Fibroblast of gingiva (primary cell): ENCODE measurements around the gene SERINC5.
A peak's percentile ranks its signal among the peaks of the same experiment; 100 is the strongest.

ENCODE experiments used
- DNase-seq: peaks from one replicate; pipeline ENCODE4 v3.0.0-alpha.2; 2011; ENCODE audit warnings: low read depth

Gene SERINC5

DNA sequence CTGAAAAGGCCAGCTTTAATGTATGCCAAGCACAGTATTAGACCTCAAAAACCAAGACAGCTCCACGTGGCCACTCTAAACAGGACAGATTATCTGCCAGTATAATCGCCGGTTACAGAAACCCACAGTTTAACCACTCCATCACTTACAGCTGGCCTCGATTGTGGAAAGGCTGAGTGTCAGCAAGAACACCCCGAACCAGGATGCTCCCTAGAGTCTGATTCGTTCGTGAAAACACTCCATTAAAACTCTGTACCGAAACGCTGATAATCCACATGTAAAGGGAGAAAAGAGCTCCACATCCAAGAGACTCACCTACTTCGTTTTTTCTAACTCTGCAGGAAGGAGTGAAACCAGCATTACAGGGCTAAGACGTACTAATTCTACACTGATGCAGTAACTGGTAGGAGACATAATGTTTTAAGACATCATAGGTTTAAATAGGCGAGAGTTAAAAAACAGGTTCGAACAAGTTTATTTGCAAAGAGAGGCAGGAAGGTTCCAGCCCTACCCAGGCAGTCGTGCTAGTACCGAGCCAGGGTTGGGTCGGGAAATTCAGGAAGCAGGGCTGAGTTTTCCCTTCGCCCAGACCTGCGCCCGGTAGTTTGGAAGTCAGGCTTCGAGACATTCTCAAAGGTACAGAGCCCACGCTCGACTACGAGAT, 949 bp downstream of the SERINC5 start:
- DNase-seq: peak; percentile 10

- peak; percentile 86 for DNase-seq
Measured at GRCh38 chr5:80251636-80252035, 4.2 kb downstream of the SERINC5 start.

- no peak for DNase-seq
Measured at GRCh38 chr5:80250801-80251200, 5.0 kb downstream of the SERINC5 start.

DNA sequence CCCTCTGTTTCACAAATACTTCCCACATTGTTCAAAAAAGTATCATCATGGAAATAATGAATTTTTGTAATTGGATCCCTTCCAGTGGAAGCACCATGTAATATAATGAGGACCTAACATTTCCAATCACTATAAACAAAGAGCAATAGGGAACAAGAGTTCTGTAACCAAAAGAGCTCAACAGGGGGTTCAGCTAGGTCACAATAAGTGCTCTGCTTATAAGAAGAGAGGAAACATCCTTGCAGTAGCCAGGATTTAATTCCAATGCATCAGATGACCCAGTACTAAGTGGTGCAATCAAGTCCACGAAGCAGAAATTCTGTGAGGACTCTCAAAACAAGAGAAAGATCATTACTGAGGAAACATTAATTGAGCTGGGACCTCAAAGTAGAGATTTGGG, 5.9 kb downstream of the SERINC5 start:
- peak; percentile 80 for DNase-seq

GRCh38 chr5:80248378-80248777, 7.5 kb downstream of the SERINC5 start:
- no peak for DNase-seq

DNA sequence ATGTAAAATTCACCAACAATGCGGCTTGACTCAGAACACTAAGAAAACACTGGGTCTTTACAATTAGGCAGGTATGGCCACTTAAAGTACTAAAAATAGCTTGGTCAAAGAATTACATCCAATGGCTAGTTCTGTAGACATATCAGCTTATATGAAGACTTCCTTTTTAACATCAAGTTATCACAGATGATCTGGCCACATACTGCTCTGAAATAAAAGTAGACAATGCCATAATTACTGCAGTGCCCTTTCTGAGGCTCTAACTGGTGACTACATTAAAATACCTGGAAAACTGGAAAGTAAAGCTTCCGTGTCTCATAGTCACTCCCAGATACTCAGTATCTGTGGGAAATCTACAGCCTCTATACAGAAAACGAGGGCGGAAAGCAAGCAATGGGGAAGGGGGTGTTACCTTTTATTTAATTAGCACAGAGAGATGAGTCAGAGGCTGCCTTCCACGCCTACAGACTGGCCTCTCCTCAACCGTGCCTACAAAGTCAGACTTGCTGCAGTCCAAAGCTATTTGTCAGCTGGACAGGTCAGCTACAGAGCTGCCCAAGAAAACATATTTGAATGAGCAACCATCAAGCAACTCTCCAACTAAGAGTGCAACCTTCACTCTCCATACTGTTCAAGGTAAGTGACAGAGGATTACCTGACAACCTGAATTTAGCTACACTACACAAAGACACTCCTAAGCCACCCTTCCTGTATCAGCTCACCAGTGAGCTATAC, 8.7 kb downstream of the SERINC5 start:
- peak; percentile 72 for DNase-seq

DNA sequence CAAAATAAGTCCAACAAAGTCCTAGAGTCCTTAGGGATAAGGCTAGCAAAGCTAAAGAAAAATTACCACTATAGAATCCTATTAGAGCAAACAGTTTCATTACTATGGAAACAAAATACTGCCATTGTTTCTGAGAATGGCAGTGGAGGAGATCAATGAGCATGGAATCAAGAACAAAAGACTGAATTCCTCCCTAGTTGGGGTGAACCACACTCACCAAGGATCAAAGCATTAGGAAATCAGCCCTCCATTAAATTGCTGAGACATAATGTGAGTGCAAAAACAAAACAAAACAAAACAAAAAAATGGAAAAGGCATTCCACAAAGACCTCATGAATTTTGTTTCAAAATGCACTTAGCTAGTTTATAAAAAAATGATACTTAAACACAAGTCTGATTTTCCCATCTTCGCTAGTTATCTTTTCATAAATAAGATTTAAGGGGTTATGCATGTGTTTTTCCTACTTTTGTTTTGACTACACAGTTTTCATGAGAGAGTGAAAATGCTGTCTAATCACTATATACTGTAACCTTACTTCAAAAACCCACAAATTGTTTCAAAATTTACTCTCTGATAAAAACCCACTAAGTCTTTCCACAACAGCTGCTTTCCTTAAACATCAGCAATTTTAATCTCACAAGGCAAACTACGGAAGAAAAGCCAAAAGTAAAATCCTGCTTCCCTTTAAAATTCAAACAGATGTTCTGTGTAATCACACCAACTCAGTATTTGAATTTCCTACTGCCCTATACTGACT, 9.7 kb downstream of the SERINC5 start:
- DNase-seq: peak; percentile 77

GRCh38 chr5:80243567-80243966, 12.3 kb downstream of the SERINC5 start:
- DNase-seq: no peak

DNA sequence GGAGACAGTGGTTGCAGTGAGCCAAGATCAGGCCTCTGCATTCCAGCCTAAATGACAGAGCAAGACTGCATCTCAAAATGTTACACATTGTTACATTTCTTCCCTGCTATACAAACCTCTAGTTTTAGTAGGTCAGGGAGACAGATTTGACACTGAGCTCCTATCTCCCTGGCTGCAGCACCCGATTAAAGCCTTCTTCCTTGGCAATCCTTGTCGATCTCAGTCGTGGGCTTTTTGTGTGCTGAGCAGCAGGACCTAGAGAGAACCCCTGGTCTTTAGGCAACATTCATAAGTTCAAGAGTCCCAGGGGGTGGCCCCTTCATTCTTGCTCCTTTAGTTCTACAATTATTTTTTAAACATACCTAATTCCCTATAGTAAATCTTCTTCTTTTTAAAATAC, 13.0 kb downstream of the SERINC5 start:
- no peak for DNase-seq

DNA sequence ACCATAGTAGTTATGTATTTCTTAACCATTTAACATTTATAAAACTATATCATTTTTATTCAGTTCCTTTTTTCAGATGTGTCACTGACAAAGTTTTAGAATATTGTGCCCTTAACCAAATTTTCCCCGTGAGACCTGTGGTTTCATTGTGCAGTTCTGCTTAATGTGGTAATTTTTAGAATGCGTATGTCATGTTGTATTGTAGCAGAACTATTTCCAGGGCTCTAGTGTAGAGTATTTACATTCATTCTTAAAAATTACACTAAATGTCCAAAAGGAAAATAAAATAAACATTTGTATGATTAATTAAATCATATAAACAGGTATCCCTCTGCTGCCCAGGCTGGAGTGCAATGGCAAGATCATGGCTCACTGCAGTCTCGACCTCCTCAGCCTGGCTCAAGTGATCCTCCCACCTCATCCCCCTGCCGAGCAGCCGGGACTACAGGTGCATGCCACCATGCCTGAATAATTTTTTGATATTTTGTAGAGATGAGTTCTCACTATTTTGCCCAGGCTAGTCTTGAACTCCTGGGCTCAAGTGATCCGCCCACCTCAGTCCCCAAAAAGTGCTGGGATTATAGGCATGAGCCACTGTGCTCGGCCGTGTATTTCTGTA, 15.4 kb downstream of the SERINC5 start:
- DNase-seq: no peak

GRCh38 chr5:80239680-80240367, 16.0 kb downstream of the SERINC5 start:
- DNase-seq: no peak

- DNase-seq: peak; percentile 68
Measured at GRCh38 chr5:80238778-80239679, 16.8 kb downstream of the SERINC5 start.

- DNase-seq: peak; percentile 11
Measured at GRCh38 chr5:80238097-80238496, 17.8 kb downstream of the SERINC5 start.

DNA sequence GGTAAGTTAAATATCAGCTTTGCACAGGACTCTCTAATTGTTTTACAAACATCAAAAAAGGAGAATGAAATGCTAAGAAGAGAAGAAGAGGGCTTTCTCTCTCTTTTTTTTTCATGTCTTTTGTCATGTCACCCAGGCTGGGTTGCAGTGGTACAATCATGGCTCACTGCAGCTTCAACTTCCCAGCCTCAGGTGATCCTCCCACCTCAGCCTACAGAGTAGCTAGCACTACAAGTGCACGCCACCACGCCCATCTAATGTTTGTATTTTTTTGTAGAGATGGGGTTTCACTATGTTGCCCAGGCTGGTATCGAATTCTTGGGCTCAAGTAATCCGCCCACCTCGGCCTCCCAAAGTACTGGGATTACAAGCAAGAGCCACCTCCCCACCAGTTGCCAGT, 18.6 kb downstream of the SERINC5 start:
- DNase-seq: no peak

GRCh38 chr5:80234116-80234948, 21.5 kb downstream of the SERINC5 start:
- no peak for DNase-seq

- DNase-seq: no peak
Measured at GRCh38 chr5:80231693-80232092, 24.2 kb downstream of the SERINC5 start.

- DNase-seq: peak; percentile 26
Measured at GRCh38 chr5:80231243-80231642, 24.6 kb downstream of the SERINC5 start.

GRCh38 chr5:80230269-80230992, 25.4 kb downstream of the SERINC5 start:
- DNase-seq: no peak

DNA sequence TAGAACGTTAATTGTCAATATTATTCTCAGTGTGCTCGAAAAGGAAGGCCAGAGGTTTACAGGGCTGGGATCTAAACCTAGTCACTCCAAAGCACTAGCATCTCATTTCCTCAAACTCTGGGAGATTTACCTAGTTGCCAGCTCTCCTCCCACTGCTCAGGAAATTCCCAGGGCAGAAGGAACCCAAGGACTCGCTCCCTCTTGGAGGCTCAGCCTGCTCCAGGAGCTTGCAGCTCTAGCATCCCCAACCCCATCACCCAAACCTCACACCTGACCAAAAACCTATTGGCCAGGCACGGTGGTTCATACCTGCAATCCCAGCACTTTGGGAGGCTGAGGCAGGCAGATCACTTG, 26.0 kb downstream of the SERINC5 start:
- DNase-seq: no peak
